SK-N-MC (cell line): ENCODE measurements around the gene MED13L.

Experiments
- EZH2 ChIP-seq: fragments of 200-600 bp; sonication (generic); IDR thresholded peaks from one replicate; pipeline ENCODE4 v1.6.1; 2017; ENCODE audit warnings: antibody characterized with exemption
- POLR2AphosphoS5 ChIP-seq: IDR thresholded peaks from 2 replicates; pipeline ENCODE4 v1.6.1; 2012; ENCODE audit warnings: mild to moderate bottlenecking, low read depth, low read length, borderline replicate concordance

- TF ChIP-seq POLR2AphosphoS5 (no peak), EZH2 (no peak)
Observed at GRCh38 chr12:116245189-116245588, 32.3 kb downstream of the MED13L start.
